ENCODE results near the gene SLC37A3.

Gene SLC37A3

DNA sequence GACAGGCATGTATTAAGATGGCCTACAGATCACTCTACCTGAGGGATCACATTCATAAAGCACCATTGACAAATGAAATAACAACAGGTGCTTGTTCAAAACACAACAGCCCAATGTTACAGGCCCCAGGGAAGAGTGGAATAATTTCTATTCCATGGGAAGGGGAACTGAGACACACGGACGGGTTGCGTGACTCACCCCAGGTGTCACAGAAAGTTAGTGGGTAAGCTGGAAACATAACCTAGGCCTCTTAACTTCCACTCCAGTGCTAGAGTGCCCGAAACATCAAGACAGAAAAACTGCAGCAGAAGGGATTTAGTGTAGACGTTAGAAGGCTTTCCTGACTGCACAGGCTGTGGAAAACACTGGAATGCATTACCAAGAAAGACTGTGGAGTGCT, 48.3 kb downstream of the SLC37A3 start:
- H3K27ac ChIP-seq = no peak overlapping the region
- intact Hi-C loops (cut with DNase I; ENCODE audit: low total_unique reads) = no loop called here
- H3K9me3 ChIP-seq = no peaks in the 10 kb centered on the region
- no peaks in the 10 kb centered on the region for H3K27me3 ChIP-seq
- H3K4me1 ChIP-seq = peaks cover 0 to 4% (median 0%) of the 10 kb centered on the region in 4 donors
- TF ChIP-seq, protein P1, sequence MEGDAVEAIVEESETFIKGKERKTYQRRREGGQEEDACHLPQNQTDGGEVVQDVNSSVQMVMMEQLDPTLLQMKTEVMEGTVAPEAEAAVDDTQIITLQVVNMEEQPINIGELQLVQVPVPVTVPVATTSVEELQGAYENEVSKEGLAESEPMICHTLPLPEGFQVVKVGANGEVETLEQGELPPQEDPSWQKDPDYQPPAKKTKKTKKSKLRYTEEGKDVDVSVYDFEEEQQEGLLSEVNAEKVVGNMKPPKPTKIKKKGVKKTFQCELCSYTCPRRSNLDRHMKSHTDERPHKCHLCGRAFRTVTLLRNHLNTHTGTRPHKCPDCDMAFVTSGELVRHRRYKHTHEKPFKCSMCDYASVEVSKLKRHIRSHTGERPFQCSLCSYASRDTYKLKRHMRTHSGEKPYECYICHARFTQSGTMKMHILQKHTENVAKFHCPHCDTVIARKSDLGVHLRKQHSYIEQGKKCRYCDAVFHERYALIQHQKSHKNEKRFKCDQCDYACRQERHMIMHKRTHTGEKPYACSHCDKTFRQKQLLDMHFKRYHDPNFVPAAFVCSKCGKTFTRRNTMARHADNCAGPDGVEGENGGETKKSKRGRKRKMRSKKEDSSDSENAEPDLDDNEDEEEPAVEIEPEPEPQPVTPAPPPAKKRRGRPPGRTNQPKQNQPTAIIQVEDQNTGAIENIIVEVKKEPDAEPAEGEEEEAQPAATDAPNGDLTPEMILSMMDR (IDR thresholded peaks at IDR 0.05) = no peak
- H3K36me3 ChIP-seq = peaks cover 16 to 80% (median 74%) of the 10 kb centered on the region in 3 donors
- no peak overlapping the region for H3K4me3 ChIP-seq
- no peak for DNase-seq

DNA sequence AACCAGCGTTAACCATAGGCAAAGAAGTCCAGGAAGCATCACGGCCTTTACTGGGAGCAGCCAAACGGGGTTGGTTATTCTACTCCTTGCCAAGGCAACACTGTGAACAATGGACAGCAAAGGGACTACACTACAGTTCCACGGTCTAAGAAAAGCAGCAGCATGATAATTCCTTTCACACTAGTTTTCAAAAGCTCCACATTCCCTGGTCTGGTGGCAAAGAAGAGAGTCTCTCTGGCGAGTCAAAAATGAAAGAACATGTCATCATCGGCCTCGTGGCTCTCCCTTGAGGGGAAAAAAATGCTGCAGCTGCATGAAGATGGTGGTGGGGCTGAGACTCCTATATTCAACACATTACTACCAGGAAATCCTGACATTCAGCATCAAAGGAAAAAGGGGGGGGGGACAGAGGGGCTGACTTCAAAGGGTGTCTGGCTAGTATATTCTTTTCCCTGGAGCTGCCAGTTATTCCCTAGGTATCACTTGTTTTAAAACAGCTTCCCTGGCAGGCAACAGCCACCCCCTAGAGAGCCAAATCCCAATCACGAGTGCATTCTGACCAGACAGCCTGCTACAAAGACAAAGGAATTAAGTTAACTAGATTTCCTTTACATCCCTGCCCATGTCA, 49.1 kb downstream of the SLC37A3 start:
- no peak overlapping the region for H3K4me3 ChIP-seq
- H3K27ac ChIP-seq = peak overlapping the region; percentile 23 to 30

GRCh38 chr7:140348161-140348849, 50.0 kb downstream of the SLC37A3 start:
- intact Hi-C loops (cut with DNase I; ENCODE audit: low total_unique reads) = no loop called here
- H3K27ac ChIP-seq = peak overlapping the region; percentile 23 to 30
- H3K4me3 ChIP-seq = no peak overlapping the region
- H3K4me1 ChIP-seq = peaks cover 0 to 4% (median 0%) of the 10 kb centered on the region in 4 donors
- H3K9me3 ChIP-seq = no peaks in the 10 kb centered on the region
- no peaks in the 10 kb centered on the region for H3K27me3 ChIP-seq
- DNase-seq = no peak
- TF ChIP-seq, protein P1 (IDR thresholded peaks at IDR 0.05) = no peak
- H3K36me3 ChIP-seq = peaks cover 29 to 82% (median 72%) of the 10 kb centered on the region in 3 donors

More for the DNA sequence above, 49.1 kb downstream of the SLC37A3 start:
- H3K27me3 ChIP-seq = no peaks in the 10 kb centered on the region
- H3K9me3 ChIP-seq = no peaks in the 10 kb centered on the region
- peaks cover 0 to 4% (median 0%) of the 10 kb centered on the region in 4 donors for H3K4me1 ChIP-seq
- TF ChIP-seq, protein P1 (IDR thresholded peaks at IDR 0.05) = no peak
- intact Hi-C loops (cut with DNase I; ENCODE audit: low total_unique reads) = no loop called here
- no peak for DNase-seq
- H3K36me3 ChIP-seq = peaks cover 22 to 81% (median 72%) of the 10 kb centered on the region in 3 donors

- Histone ChIP-seq H3K27me3 (no peaks in the 10 kb centered on the region), H3K4me1 (peaks cover 0 to 4% (median 0%) of the 10 kb centered on the region in 4 donors), H3K9me3 (no peaks in the 10 kb centered on the region), H3K27ac (no peak overlapping the region), H3K36me3 (peaks cover 29 to 82% (median 74%) of the 10 kb centered on the region in 3 donors), H3K4me3 (no peak overlapping the region)
- intact Hi-C loops (cut with DNase I; ENCODE audit: low total_unique reads) = no loop called here
- no peak for DNase-seq
- TF ChIP-seq, protein P1 (IDR thresholded peaks at IDR 0.05) = no peak
These were observed 51.1 kb downstream of the SLC37A3 start for GRCh38 chr7:140347218-140347617.

DNA sequence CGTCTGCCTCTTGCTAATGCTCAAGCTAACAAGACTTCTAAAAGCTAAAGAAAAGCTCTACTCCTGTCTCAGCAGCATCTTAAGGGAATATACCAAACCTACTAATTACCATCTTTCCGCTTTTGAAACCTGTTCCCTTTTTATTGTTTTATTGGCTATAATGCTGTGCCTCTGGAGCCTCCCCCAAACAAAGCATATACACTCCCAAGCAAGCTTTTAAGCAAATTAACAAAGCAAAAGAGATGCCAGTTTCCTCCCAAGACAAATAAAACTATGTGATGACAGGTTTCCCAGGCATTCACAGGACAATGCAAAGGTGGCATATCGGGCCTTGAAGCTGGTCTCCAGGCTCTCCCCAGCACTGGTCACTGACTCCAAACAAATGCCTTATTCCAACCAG, 52.9 kb downstream of the SLC37A3 start:
- TF ChIP-seq, protein P1 (IDR thresholded peaks at IDR 0.05) = no peak
- Histone ChIP-seq H3K4me3 (no peak overlapping the region), H3K9me3 (no peaks in the 10 kb centered on the region), H3K27ac (no peak overlapping the region), H3K27me3 (no peaks in the 10 kb centered on the region), H3K36me3 (peaks cover 23 to 81% (median 74%) of the 10 kb centered on the region in 3 donors), H3K4me1 (peaks cover 0 to 4% (median 0%) of the 10 kb centered on the region in 4 donors)
- no peak for DNase-seq
- intact Hi-C loops (cut with DNase I; ENCODE audit: low total_unique reads) = no loop called here

Measured in tibial artery (tissue), 4 donors.